GM19468 (cell line): Measurements from ENCODE around the gene PSMD1.
"Not testable (repeated sequence)": the region's sequence is repeated elsewhere in the genome, so short reads cannot be mapped to it uniquely, and the experiment has no call there.

Experiments used
- ATAC-seq: cut with Tn5 transposase; IDR thresholded peaks from one replicate; pipeline ENCODE4 v1.9.1; 2021; ENCODE audit warnings: mild to moderate bottlenecking, moderate library complexity, moderate number of reproducible peaks; ENCODE audit not compliant: unreplicated experiment; ENCODE audit errors: extremely low read depth

PSMD1 gene

GRCh38 chr2:231176066-231176465, 119.4 kb downstream of the PSMD1 start:
- no peak for ATAC-seq

- ATAC-seq = no peak
Measured at GRCh38 chr2:231177156-231178025, 120.7 kb downstream of the PSMD1 start.

GRCh38 chr2:231178805-231179204, 122.1 kb downstream of the PSMD1 start:
- not testable (repeated sequence) for ATAC-seq

- ATAC-seq = no peak
Measured at GRCh38 chr2:231181860-231182512, 125.3 kb downstream of the PSMD1 start.

- no peak for ATAC-seq
Measured at GRCh38 chr2:231182513-231182899, 125.8 kb downstream of the PSMD1 start.

- ATAC-seq = no peak
Measured at GRCh38 chr2:231183851-231184250, 127.2 kb downstream of the PSMD1 start.

GRCh38 chr2:231184319-231184718, 127.7 kb downstream of the PSMD1 start:
- ATAC-seq = no peak

- no peak for ATAC-seq
Measured at GRCh38 chr2:231185050-231185725, 128.5 kb downstream of the PSMD1 start.

GRCh38 chr2:231185886-231186285, 129.2 kb downstream of the PSMD1 start:
- ATAC-seq = no peak

GRCh38 chr2:231186325-231186724, 129.7 kb downstream of the PSMD1 start:
- no peak for ATAC-seq

- ATAC-seq = no peak
Measured at GRCh38 chr2:231187736-231188505, 131.3 kb downstream of the PSMD1 start.

GRCh38 chr2:231188506-231189170, 132.0 kb downstream of the PSMD1 start:
- no peak for ATAC-seq

- no peak for ATAC-seq
Measured at GRCh38 chr2:231189171-231189530, 132.5 kb downstream of the PSMD1 start.

- ATAC-seq = no peak
Measured at GRCh38 chr2:231189571-231190495, 133.2 kb downstream of the PSMD1 start.

GRCh38 chr2:231190531-231191197, 134.0 kb downstream of the PSMD1 start:
- no peak for ATAC-seq

GRCh38 chr2:231191896-231192872, 135.5 kb downstream of the PSMD1 start:
- no peak for ATAC-seq

- ATAC-seq = no peak
Measured at GRCh38 chr2:231193216-231193615, 136.5 kb downstream of the PSMD1 start.
